ENCODE results near the gene PLCH1.

PLCH1 gene

DNA sequence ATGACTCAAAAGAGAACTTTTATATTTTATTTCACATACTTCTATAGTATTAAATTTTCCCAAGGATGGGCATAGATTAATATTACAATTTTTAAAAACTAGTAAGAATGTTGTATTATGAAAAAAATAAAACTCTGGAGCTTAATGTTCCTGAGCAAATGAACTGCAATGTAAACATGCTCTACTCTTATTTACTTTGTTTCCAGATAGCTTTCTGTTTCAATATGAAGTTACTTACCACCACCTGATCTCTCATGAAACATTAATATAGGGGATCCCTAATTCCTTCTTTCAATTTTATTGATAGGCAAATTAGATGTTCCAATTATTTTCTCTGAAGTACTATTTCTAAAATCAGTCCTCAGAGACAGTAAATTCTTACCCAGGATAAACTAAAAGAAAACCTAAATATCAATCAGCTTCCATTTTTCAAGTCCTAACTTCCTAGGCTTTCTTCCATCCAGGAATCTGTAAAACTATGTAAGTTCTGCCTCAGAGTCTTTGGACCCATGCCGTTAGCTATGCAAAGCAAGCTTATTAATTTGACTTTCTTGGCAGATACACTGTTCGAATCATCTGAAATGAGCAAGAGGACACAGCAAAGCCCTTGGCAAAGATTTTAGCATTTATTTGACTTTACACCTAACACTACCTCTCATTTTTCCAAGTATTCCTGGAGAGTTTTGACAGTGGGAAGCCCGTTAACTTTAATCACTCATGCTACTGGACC, 93.2 kb downstream of the PLCH1 start:
- TF ChIP-seq, protein P1, sequence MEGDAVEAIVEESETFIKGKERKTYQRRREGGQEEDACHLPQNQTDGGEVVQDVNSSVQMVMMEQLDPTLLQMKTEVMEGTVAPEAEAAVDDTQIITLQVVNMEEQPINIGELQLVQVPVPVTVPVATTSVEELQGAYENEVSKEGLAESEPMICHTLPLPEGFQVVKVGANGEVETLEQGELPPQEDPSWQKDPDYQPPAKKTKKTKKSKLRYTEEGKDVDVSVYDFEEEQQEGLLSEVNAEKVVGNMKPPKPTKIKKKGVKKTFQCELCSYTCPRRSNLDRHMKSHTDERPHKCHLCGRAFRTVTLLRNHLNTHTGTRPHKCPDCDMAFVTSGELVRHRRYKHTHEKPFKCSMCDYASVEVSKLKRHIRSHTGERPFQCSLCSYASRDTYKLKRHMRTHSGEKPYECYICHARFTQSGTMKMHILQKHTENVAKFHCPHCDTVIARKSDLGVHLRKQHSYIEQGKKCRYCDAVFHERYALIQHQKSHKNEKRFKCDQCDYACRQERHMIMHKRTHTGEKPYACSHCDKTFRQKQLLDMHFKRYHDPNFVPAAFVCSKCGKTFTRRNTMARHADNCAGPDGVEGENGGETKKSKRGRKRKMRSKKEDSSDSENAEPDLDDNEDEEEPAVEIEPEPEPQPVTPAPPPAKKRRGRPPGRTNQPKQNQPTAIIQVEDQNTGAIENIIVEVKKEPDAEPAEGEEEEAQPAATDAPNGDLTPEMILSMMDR (IDR thresholded peaks at IDR 0.05; ENCODE audit: extremely low read depth, insufficient read depth, missing control alignments) = no peak
- in situ Hi-C loops (cut with MboI; ENCODE audit: low pct_unique_long_range_greater_than_20kb, low sequenced_read_pairs, unreplicated experiment) = no loop called here
- DNase-seq (ENCODE audit: low spot score) = no peak

DNA sequence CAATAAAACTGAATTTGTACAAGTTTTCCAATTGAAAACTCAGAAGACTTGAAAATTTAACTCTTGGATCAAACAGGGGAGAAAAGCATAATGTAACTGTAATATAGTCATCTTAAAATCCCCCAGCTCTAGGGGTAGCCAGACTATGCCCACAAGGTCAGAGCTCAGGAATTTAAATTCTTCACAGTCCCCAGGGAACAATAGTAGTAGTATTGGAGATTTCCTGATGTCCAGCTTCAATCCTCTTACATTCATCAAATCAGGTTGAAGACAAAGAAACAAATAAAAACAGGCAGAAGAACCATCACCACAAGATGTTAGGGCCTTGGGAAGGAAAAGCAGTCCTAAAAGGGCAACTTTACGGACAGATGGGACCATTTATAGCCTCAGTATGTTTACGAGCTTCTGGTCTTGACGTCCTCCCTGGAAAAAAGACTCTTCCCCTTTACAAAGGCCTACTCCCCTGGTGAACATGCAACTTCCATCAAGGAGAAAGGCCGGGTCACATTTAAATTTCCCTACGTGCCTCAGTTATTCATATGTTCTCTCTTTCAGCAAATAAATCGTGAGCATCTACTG, 96.8 kb downstream of the PLCH1 start:
- no peak for DNase-seq (ENCODE audit: low spot score)
- TF ChIP-seq, protein P1 (IDR thresholded peaks at IDR 0.05; ENCODE audit: extremely low read depth, insufficient read depth, missing control alignments) = no peak
- in situ Hi-C loops (cut with MboI; ENCODE audit: low pct_unique_long_range_greater_than_20kb, low sequenced_read_pairs, unreplicated experiment) = no loop called here

DNA sequence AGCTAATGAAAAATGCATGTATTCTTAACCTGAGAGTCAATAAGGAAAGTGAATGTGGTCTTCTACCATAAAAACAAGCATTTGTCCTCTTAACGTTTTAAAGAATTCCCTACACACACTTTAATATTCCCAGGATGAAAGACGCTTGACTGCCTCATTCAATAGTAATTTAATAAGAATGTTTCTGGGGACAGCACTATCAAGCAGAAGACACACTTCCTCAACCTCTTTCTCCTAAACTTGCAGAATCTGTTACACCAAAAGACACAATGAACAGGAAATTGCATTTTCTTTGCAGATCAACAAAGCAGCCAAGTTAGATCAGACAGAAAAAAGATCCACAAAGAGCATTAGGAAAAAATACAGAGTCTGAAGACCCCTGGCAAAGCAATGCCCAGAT, 97.7 kb downstream of the PLCH1 start:
- no peak for DNase-seq (ENCODE audit: low spot score)
- in situ Hi-C loops (cut with MboI; ENCODE audit: low pct_unique_long_range_greater_than_20kb, low sequenced_read_pairs, unreplicated experiment) = no loop called here

DNA sequence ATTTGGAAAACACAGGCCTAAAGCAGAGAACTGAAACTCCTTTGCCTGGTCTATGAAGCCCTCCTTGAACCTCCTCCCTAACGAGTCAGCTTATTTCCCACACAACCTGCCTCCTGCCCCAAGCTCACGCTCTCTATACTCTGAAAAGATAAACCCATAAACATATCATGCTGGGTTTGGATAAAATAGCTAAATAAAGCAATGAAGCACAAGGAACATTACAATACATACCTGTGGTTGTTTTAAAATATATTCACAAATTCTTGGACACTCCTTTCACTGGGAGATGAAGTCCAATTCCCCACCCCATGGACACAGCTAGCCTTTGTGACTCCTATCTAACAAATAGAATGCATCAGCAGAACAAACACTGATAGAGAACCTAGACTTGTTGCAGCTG, 98.2 kb downstream of the PLCH1 start:
- no peak for DNase-seq (ENCODE audit: low spot score)
- in situ Hi-C loops (cut with MboI; ENCODE audit: low pct_unique_long_range_greater_than_20kb, low sequenced_read_pairs, unreplicated experiment) = no loop called here

More for the DNA sequence above, 97.7 kb downstream of the PLCH1 start:
- TF ChIP-seq, protein P1 (IDR thresholded peaks at IDR 0.05; ENCODE audit: extremely low read depth, insufficient read depth, missing control alignments) = no peak

DNA sequence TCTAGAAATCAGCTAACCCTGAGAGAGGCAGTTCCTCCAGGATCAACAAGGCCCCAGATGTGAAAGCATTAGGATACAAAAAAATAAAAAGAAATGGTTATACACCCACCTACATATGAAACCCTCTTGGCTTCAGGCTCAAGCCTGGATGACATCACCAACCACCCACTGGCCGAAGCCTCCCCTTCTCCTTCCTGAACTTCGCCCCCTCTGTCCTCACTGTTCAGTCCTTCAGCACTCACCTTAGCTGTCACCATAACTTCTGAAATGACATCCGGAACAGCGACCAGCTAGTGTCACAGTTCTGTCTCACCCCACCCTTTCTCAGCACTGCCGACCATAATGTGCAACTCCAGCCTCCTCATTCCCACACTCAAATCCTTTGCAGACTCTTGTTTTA, 98.7 kb downstream of the PLCH1 start:
- DNase-seq (ENCODE audit: low spot score) = no peak
- TF ChIP-seq, protein P1 (IDR thresholded peaks at IDR 0.05; ENCODE audit: extremely low read depth, insufficient read depth, missing control alignments) = no peak
- in situ Hi-C loops (cut with MboI; ENCODE audit: low pct_unique_long_range_greater_than_20kb, low sequenced_read_pairs, unreplicated experiment) = no loop called here

More for the DNA sequence above, 98.2 kb downstream of the PLCH1 start:
- TF ChIP-seq, protein P1 (IDR thresholded peaks at IDR 0.05; ENCODE audit: extremely low read depth, insufficient read depth, missing control alignments) = no peak

DNA sequence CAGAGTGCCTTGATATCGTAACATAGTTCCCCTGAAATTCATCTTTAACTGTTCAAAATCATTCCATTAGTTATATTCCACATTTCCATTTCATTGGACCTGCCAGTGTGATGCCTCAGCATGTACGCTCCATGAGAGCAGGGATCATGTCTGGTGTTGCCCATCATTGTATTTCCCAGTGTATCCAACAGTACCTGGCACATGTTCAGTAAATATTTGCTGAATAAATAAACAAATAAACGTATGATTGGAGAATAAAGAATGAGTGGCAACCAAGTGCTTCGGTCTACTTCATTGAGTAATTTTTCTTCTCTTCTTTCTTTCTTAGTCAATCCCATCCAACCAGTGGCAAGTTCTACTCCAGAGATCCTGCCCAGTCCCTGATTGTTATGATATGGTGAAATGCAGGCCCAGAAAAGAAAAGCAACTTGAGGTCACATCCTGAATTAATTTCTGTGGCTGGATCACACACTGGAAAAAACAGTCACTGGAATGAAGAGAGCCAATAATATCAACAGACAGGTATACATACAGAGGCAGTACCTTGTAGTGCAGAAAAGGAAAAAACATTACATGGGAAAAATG, 101.2 kb downstream of the PLCH1 start:
- in situ Hi-C loops (cut with MboI; ENCODE audit: low pct_unique_long_range_greater_than_20kb, low sequenced_read_pairs, unreplicated experiment) = no loop called here
- DNase-seq (ENCODE audit: low spot score) = no peak
- TF ChIP-seq, protein P1 (IDR thresholded peaks at IDR 0.05; ENCODE audit: extremely low read depth, insufficient read depth, missing control alignments) = no peak

Measured in GM13977 (cell line).